Renal pelvis (tissue), 4 donors: ENCODE measurements around the gene ITGA7. TPM values are rescaled to one million over a fixed set of nuclear protein-coding genes. Genes with fewer than 3 reads are reported as not detected.

ENCODE experiments used
- DNase-seq: peaks from one replicate; pipeline ENCODE4 v3.0.0-alpha.2; 2013
- polyA plus RNA-seq, 3 donors: library from polyadenylated mRNA; unstranded; fragments of 120-200 nt; gene quantifications; one replicate each; pipeline ENCODE4 v1.2.1, GENCODE V29; 2013; ENCODE audit not compliant: insufficient read length in 3 of 3

Gene ITGA7
- polyA plus RNA-seq, 3 donors: 38.2 to 43.3 (median 38.9) TPM

DNA sequence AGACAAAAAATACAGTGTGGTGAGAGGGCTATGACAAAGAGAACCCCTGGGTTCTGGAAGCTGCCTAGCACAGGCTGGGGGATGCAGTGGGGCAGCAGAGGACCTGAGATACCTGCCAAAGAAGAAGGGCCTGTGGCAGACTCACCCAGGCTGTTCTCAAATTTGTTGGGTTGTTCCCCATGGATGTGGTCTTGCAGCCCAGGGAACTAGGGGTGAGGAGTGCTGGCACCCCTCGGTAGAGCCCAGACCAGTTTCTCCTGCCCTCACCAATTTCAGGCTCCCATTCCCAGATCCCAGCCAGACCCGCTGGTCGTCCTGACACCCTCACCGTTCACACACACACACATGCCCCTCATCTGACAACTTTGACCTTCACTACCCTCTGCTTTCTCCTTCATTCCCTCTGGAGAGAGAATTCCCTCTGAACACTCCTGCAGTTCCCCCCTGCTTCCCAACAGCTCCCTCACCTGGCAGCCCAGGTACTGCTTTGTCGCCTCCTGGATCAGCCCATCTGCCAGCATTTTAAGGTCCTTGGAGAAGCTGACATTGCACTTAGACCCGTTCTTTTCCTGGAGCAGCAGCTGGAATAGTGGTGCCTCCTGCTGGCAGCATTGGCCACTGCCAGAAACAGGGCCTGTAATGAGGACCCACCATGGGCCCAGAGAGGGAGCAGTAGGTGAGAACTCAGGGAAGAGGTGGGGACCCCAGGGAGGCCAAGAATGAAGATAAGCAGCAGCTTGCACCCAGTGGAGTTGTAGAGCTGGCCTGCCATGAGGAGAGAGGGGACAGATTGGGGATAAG is 29.3 kb upstream of the ITGA7 start:
- no peak for DNase-seq

- no peak for DNase-seq
These were observed 28.4 kb upstream of the ITGA7 start for GRCh38 chr12:55736076-55736475.

DNA sequence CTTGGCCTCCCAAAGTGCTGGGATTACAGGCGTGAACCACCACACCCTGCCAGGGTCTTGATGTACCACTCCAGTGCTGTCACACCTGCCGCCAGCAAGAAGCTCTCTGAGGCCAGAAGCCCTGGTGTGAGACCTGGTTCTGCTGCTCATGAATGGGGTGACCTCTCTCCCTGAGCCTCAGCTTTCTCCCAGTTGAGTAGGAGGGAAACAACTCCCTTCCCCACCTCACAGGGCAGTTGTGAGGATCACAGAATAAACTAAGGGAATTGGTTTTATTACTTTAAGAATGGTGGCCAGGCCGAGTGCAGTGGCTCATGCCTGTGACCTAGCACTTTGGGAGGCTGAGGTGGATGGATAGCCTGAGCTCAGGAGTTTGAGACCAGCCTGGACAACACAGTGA is 26.9 kb upstream of the ITGA7 start:
- no peak for DNase-seq

DNA sequence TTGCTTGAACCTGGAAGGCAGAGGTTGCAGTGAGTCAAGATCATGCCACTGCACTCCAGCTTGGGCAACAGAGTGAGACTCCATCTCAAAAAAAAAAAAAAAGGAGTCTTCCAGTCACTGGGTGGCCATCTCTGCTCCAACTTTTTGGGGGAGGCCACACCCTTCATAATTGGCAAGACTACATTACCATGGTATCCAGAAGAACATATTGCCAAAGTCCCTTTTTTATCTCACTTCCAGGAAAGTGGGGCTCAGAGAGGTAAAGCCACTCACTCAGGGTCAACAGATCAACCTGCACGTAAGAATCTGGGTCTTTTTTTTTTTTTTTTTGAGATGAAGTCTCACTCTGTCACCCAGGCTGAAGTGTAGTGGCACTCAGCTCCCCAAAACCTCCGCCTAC is 26.2 kb upstream of the ITGA7 start:
- DNase-seq: no peak

DNA sequence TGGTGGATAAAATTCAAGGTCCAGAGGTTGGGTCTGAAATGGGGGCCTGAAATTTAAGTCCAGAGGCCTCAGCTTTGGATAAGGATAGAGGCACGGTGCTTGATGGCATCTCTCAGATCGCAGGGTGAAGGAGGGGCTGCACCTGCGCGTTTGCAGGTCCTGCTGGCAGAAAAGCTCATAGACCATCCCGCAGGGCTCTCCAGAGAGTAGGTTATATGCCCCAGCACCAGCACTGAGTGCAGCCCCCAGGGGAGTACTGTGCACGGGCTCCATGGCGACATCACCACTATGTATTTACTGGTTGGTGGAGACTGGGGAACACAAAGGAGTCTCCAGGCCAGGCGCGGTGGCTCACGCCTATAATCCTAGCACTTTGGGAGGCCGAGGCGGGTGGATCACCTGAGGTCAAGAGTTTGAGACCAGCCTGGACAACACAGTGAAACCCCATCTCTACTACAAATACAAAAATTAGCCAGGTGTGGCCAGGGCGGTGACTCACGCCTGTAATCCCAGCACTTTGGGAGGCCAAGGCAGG is 25.4 kb upstream of the ITGA7 start:
- DNase-seq: no peak

GRCh38 chr12:55732288-55732687 is 24.6 kb upstream of the ITGA7 start:
- DNase-seq: no peak

- no peak for DNase-seq
These were observed 22.4 kb upstream of the ITGA7 start for GRCh38 chr12:55729819-55730818.

GRCh38 chr12:55728939-55729818 is 21.5 kb upstream of the ITGA7 start, which contains the start of gene CD63:
Gene CD63 (minus strand): TSS chr12:55729009. CDS start chr12:55728341, 668 bp downstream.
- DNase-seq: peak; percentile 92

GRCh38 chr12:55728186-55728938 is 20.7 kb upstream of the ITGA7 start:
- no peak for DNase-seq

DNA sequence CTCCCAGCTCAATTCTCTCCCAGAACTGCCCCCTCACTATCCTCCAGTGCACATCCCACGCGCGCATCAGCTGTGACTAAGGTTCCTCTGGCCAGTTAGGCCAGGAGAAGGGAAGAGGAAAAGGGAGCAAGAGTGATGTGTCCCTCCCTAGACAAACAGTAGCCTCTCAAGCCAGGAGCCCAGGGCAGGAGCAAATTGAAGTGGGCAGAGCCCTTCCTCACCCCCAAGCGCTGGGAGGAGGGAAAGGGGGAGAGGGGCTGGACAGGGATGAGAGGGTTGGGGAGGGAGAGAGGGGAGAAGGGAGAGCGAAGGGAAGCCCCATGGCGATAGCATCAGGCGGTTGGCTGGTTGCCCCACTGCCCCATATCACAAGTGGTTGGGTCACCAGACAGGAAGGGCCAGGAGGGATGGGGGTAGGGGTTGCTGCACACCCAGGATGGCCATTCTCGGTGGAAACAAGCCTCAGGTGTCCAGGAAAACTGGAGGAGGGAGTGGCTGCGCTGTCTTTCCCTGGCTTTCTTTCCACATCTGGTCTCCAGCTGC is 20.0 kb upstream of the ITGA7 start:
- DNase-seq: no peak

- no peak for DNase-seq
These were observed 19.3 kb upstream of the ITGA7 start for GRCh38 chr12:55726971-55727370.

DNA sequence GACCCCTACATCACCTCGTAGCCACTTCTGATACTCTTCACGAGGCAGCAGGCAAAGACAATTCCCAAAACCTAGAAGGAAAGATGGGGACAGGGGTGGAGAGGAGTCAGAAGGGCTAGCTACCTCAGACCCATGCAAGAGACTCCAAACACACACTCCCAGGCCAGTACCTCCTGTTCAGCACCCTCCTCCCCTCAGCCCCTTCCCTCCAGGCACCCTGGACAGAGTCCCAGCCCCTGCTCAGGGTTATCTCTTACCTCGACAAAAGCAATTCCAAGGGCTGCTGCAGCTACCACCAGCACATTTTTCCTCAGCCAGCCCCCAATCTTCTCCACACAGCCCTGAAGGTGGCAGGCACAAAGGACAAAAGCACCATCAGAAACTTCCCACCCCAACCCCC is 17.9 kb upstream of the ITGA7 start:
- DNase-seq: no peak

GRCh38 chr12:55724940-55725309 is 17.2 kb upstream of the ITGA7 start:
- no peak for DNase-seq

DNA sequence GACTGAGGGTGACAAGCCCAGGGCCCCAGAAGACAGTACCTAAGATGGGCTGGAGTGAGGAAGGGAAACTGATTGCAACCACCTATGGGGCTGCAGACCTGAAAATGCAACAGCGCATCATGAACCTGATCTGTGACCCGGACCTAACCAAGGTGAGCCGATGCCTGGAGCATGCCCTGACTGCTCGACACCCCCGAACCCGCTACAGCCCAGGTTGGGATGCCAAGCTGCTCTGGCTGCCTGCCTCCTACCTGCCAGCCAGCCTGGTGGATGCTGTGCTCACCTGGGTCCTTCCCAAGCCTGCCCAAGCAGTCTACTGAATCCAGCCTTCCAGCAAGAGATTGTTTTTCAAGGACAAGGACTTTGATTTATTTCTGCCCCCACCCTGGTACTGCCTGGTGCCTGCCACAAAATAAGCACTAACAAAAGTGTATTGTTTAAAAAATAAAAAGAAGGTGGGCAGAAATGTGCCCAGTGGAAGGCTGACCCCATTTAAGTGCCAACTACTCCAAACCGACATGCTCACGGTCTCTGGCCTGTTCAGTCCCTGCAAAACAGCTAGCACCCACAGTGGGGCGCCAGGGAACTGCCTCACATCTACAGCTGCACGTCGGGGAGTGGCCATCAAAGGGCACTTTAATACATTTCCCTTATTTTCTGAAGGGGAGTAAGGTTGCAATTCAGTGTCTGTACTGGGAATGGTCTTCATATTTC is 16.7 kb upstream of the ITGA7 start:
- DNase-seq: no peak

DNA sequence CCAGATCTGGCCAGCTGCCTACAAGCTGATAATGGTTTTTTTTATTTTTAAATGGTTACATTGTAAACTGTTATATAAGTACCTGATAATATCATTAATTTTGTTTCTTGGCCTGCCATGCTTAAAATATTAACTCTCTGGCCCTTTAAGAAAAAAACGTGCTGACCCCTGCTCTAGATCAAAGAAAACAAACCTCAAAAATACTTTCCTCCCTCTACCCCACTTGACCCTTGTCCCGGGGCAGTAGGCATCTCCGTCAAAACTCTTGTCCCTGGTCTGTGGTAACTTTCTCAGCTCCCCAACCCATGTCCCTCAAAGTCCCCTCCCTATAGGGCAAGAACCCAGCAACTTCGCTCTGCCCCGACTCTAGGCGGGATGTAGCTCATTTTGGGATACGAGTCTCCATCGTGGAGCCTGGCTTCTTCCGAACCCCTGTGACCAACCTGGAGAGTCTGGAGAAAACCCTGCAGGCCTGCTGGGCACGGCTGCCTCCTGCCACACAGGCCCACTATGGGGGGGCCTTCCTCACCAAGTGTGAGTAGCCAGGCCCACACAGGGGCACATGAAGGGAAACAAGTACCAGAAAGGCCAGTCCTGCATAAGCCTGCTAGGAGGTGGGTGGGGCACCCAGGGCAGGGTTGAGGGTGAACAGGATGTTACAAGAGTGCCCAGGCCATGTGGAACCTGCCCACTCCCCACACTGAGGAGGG is 16.0 kb upstream of the ITGA7 start:
- DNase-seq: no peak

GRCh38 chr12:55722948-55723347 is 15.2 kb upstream of the ITGA7 start:
- DNase-seq: no peak

DNA sequence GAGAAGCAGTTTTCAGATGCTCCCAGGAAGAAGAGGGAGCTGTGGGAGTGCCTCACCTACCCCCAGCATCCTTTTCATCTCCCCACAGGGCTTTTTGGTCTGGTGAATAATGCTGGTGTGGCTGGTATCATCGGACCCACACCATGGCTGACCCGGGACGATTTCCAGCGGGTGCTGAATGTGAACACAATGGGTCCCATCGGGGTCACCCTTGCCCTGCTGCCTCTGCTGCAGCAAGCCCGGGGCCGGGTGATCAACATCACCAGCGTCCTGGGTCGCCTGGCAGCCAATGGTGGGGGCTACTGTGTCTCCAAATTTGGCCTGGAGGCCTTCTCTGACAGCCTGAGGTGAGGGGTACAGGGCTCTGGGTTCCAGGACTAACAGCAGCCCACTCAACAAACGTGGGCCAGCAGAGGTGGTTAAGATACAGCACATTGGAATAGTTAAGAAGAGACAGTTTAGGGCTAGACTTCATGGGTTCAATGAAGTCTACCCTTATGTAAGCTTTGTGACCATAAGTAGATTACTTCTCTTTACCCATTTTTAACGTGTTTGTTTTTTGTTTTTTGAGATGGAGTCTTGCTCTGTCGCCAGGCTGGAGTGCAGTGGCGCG is 14.0 kb upstream of the ITGA7 start:
- DNase-seq: no peak

GRCh38 chr12:55720894-55721444 is 13.3 kb upstream of the ITGA7 start:
- no peak for DNase-seq
